MCF 10A (cell line): Measurements from ENCODE around the gene PIP4K2C. TPM values are rescaled to one million over a fixed set of nuclear protein-coding genes. Genes with fewer than 3 reads are reported as not detected.

Source experiments
- BruUV-seq: library from RNA; stranded (reverse); fragments of 400-500 nt; replicated peaks from 2 replicates; lab custom pipeline; 2021; lab: Mats Ljungman, UMichigan
- CTCF ChIA-PET: fragments of 300-600 bp; sonication (Branson Sonifier 250); formaldehyde crosslinking; extraction: SDS; loops from one replicate; lab custom pipeline; 2021; ENCODE audit warnings: antibody characterized with exemption, inconsistent platforms; lab: Yijun Ruan, JAX
- POLR2A ChIA-PET: fragments of 300-600, 350-650 bp; sonication (Branson Sonifier 250); formaldehyde crosslinking; extraction: SDS; loops from one replicate; lab custom pipeline; 2020; ENCODE audit warnings: antibody characterized with exemption, inconsistent platforms; lab: Yijun Ruan, JAX
- DNase-seq: peaks from one replicate; pipeline ENCODE4 v3.0.0-alpha.2; 2018; ENCODE audit not compliant: unreplicated experiment
- H3K27ac Mint-ChIP-seq: one replicate; pipeline ENCODE4 v1.8.0; 2022; ENCODE audit warnings: mild to moderate bottlenecking, low read depth, mixed read lengths; ENCODE audit not compliant: unreplicated experiment
- H3K27me3 Mint-ChIP-seq: one replicate; pipeline ENCODE4 v1.8.0; 2022; ENCODE audit warnings: mixed read lengths; ENCODE audit not compliant: insufficient read depth, unreplicated experiment
- H3K36me3 Mint-ChIP-seq: one replicate; pipeline ENCODE4 v1.8.0; 2022; ENCODE audit warnings: mild to moderate bottlenecking, moderate library complexity, mixed read lengths; ENCODE audit not compliant: insufficient read depth, unreplicated experiment
- H3K4me1 Mint-ChIP-seq: one replicate; pipeline ENCODE4 v1.8.0; 2022; ENCODE audit warnings: mixed read lengths; ENCODE audit not compliant: insufficient read depth, unreplicated experiment
- H3K4me3 Mint-ChIP-seq: one replicate; pipeline ENCODE4 v1.8.0; 2022; ENCODE audit warnings: mild to moderate bottlenecking, moderate library complexity, mixed read lengths; ENCODE audit not compliant: unreplicated experiment
- H3K9me3 Mint-ChIP-seq: one replicate; pipeline ENCODE4 v1.8.0; 2022; ENCODE audit warnings: mixed read lengths; ENCODE audit not compliant: unreplicated experiment
- CTCF ChIP-seq: fragments of 200-600 bp; IDR thresholded peaks from one replicate; pipeline ENCODE4 v1.8.0; 2022; ENCODE audit warnings: antibody characterized with exemption, mild to moderate bottlenecking; ENCODE audit not compliant: unreplicated experiment
- intact Hi-C: fragments of 100-400 bp; cut with micrococcal nuclease; formaldehyde crosslinking; loops from 2 replicates; pipeline ENCODE4 v1.14.1; 2022
- total RNA-seq: library from RNA; stranded (reverse); gene quantifications from 2 replicates; pipeline ENCODE4 v1.2.3, GENCODE V29; 2022

Gene PIP4K2C
- total RNA-seq, 1 experiment from 2014 or later: 32.0 TPM

- DNase-seq: no peak
- POLR2A ChIA-PET: interaction anchor here (1.1 to 1.2 kb wide), 2 partner anchors 10 to 15 kb away, joined by 3 to 5 read pairs; no protein-coding TSS in a partner anchor
- TF ChIP-seq CTCF: no peak
- CTCF ChIA-PET: interaction anchor here (0.6 to 4.5 kb wide), 5 partner anchors 14 to 1444 kb away, joined by 3 to 30 read pairs (median 9); partner anchors contain the start of gene B4GALNT1
- Mint-ChIP-seq H3K36me3 (peaks cover 6% of the 10 kb centered on the region), H3K9me3 (no peaks in the 10 kb centered on the region), H3K27me3 (no peaks in the 10 kb centered on the region), H3K4me1 (peaks cover 13% of the 10 kb centered on the region), H3K4me3 (no peak overlapping the region), H3K27ac (no peak overlapping the region)
- intact Hi-C loops: no loop called here
- no TSS peak for BruUV-seq
Observed at GRCh38 chr12:57606399-57606798, 15.4 kb downstream of the PIP4K2C start.

GRCh38 chr12:57606821-57607220 is 15.8 kb downstream of the PIP4K2C start:
- H3K4me1 Mint-ChIP-seq: peaks cover 13% of the 10 kb centered on the region
- no peak overlapping the region for H3K27ac Mint-ChIP-seq
- H3K27me3 Mint-ChIP-seq: no peaks in the 10 kb centered on the region
- no peak overlapping the region for H3K4me3 Mint-ChIP-seq
- H3K36me3 Mint-ChIP-seq: peaks cover 6% of the 10 kb centered on the region
- no peak for TF ChIP-seq CTCF
- no peaks in the 10 kb centered on the region for H3K9me3 Mint-ChIP-seq
- no TSS peak for BruUV-seq
- DNase-seq: no peak
- ChIA-PET CTCF (interaction anchor here (0.7 to 4.5 kb wide), 3 partner anchors 14 to 23 kb away, joined by 9 to 30 read pairs (median 10); no protein-coding TSS in a partner anchor), POLR2A (interaction anchor here (1.2 kb wide), 1 partner anchor 10 kb away, joined by 5 read pairs; no protein-coding TSS in a partner anchor)
- intact Hi-C loops: no loop called here

GRCh38 chr12:57607958-57608663 is 17.1 kb downstream of the PIP4K2C start:
- Mint-ChIP-seq H3K27me3 (no peaks in the 10 kb centered on the region), H3K4me3 (no peak overlapping the region), H3K4me1 (peaks cover 13% of the 10 kb centered on the region), H3K36me3 (peaks cover under 1% of the 10 kb centered on the region), H3K27ac (no peak overlapping the region), H3K9me3 (no peaks in the 10 kb centered on the region)
- intact Hi-C loops: no loop called here
- no peak for TF ChIP-seq CTCF
- no peak for DNase-seq
- ChIA-PET CTCF (interaction anchor here (0.6 to 4.5 kb wide), 4 partner anchors 12 to 128 kb away, joined by 3 to 30 read pairs (median 7); no protein-coding TSS in a partner anchor), POLR2A (no interaction called here)
- no TSS peak for BruUV-seq

- CTCF ChIA-PET: interaction anchor here (2.7 to 4.5 kb wide), 2 partner anchors 11 to 26 kb away, joined by 10 to 30 read pairs; no protein-coding TSS in a partner anchor
Observed at GRCh38 chr12:57609101-57609780, 18.2 kb downstream of the PIP4K2C start.

More at GRCh38 chr12:57609101-57609780, 18.2 kb downstream of the PIP4K2C start:
- H3K4me1 Mint-ChIP-seq: peaks cover 4% of the 10 kb centered on the region
- H3K36me3 Mint-ChIP-seq: no peaks in the 10 kb centered on the region
- H3K27me3 Mint-ChIP-seq: no peaks in the 10 kb centered on the region
- H3K27ac Mint-ChIP-seq: no peak overlapping the region
- TF ChIP-seq CTCF: no peak
- BruUV-seq: no TSS peak
- H3K4me3 Mint-ChIP-seq: no peak overlapping the region
- no peaks in the 10 kb centered on the region for H3K9me3 Mint-ChIP-seq
- POLR2A ChIA-PET: no interaction called here
- intact Hi-C loops: no loop called here
- DNase-seq: no peak
